AG04449 (cell line): ENCODE results near the gene DISP3.

Experiments
- CTCF ChIA-PET: fragments of 350-600 bp; formaldehyde crosslinking; extraction: SDS; loops from one replicate; lab custom pipeline; 2021; ENCODE audit warnings: antibody characterized with exemption; lab: Yijun Ruan, JAX
- POLR2A ChIA-PET: fragments of 400-600, 350-600 bp; formaldehyde crosslinking; extraction: SDS; loops from one replicate; lab custom pipeline; 2020; ENCODE audit warnings: antibody characterized with exemption, inconsistent platforms; lab: Yijun Ruan, JAX
- DNase-seq: peaks from one replicate; pipeline ENCODE4 v3.0.0-alpha.2; 2010; ENCODE audit warnings: low read depth, low spot score
- H3K4me3 ChIP-seq: 2 replicates; pipeline ENCODE4 v1.5.1; 2011; ENCODE audit warnings: low read depth, mild to moderate bottlenecking, control low read depth, low read length
- CTCF ChIP-seq: IDR thresholded peaks from one replicate; pipeline ENCODE4 v1.5.1; 2011; ENCODE audit warnings: mild to moderate bottlenecking, moderate library complexity, low read length, control low read depth, inconsistent platforms; ENCODE audit not compliant: insufficient read depth; ENCODE audit errors: missing control alignments

Gene DISP3

DNA sequence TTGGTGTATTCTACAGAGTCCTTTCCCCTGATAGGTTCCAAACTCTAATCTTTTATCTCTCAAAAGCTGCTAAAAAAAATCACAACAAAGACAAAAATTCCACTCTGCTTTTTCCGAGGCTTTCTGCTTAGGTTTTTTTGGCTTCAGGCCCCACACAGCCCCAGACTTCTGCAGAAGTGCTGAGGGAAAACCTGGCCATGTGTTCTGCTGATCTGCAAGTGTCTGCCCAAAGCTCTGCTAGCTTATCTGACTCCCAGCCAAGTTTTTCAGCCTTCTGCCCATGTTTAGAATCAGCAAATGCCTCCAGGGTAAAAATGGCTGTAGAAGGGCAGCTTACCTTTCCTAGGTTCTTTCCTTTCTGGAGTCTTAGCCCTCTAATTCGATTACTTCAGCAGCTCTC is 28.4 kb downstream of the DISP3 start:
- ChIA-PET CTCF (no interaction called here), POLR2A (no interaction called here)

DNA sequence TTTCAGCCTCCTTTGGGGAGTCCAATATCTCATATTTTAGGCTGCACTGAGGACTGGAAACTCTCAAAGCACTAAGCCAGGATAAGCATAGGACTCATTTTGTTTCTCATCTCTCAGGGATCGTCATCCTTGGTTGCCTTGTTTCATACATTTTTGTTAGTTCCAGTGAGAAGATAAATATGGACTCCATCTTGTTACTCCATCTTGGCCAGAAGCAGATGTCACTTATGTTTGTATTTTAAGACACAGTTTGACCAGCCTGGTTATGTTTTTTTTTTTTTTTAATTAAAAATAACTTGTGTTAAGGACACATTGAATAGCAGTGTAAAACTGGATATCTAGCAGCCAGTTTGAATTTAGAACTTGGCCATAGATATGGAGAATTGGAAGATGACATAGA is 34.7 kb downstream of the DISP3 start:
- CTCF ChIA-PET, result no interaction called here
- no peak overlapping the region for H3K4me3 ChIP-seq
- no peak for DNase-seq
- POLR2A ChIA-PET, result no interaction called here
- TF ChIP-seq CTCF, result no peak

More for the DNA sequence above, 28.4 kb downstream of the DISP3 start:
- no peak for DNase-seq
- no peak for TF ChIP-seq CTCF
- H3K4me3 ChIP-seq, result no peak overlapping the region

- DNase-seq, result no peak
- ChIA-PET CTCF (no interaction called here), POLR2A (no interaction called here)
- no peak overlapping the region for H3K4me3 ChIP-seq
- no peak for TF ChIP-seq CTCF
These were observed 35.4 kb downstream of the DISP3 start for GRCh38 chr1:11514366-11514765.

- no peak overlapping the region for H3K4me3 ChIP-seq
- no peak for DNase-seq
- POLR2A ChIA-PET, result no interaction called here
- CTCF ChIA-PET, result no interaction called here
- TF ChIP-seq CTCF, result no peak
These were observed 36.7 kb downstream of the DISP3 start for GRCh38 chr1:11515368-11516300.

DNA sequence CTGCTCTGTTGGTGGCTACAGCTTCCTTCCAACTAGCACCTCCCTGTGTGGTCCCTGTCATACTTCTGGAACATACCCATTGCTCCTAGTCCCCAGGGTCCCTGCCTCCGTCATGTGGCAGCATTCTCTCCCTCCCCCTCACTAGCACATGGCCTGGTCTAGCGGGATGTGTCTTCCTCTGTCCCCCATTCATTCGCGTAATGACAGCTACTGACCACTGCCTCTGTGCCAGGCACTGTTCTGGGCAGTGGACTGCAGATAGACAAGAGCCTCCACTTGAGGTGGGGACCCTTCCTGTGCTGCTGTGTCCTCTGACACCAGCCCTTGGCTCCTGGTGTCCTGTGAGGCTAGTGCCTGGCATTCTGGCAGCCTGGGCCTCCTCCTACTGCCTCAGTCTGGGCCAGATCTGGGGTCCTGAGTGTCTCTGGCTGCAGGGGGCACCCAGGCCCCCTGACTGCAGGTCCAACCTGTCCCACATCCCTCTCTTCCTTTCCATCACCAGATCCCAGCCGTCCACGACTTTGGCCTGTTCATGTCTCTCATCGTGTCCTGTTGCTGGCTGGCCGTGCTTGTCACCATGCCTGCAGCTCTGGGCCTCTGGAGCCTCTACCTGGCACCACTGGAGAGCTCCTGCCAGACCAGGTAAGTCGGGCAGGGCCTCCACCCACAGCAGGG is 38.1 kb downstream of the DISP3 start:
- ChIA-PET POLR2A (no interaction called here), CTCF (no interaction called here)
- no peak for DNase-seq
- TF ChIP-seq CTCF, result no peak
- H3K4me3 ChIP-seq, result no peak overlapping the region

DNA sequence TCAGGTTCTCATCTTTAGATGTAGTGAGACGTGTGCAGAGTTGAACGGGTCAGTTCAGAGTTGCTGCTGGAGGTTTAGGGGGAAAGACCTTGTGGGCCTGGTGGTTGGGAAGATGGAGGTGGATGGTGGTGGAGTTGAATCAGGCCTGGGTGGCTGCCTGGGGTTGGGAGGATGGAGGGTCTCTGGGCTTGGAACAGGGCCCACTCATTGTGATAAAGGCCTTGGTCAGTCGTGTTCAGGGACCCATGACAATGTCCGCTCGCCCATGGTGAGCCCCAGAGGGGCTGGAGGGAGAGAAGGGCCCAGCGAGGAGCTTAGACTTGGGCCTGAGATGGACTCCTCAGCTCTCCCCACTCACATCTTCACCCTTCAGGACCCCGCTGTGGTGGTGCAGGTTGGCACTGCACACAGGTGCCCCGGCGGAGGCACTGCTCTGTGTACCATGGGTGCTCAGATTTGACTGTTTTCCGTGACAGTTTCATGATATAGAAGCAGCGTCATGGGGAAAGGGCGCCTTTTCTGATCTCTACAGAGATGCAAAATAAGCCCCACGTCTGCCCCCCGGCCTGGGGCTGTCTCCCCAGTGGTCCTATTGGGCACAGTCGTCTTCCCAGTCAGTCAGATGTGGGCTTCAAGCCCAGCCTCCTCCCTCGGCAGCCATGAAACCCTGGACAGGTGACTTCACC is 39.2 kb downstream of the DISP3 start:
- CTCF ChIA-PET, result no interaction called here

More for the DNA sequence above, 39.2 kb downstream of the DISP3 start:
- DNase-seq, result no peak
- no peak overlapping the region for H3K4me3 ChIP-seq
- POLR2A ChIA-PET, result no interaction called here
- TF ChIP-seq CTCF, result no peak
